HG03108 (cell line): ENCODE results near the gene UNC45A.

Source experiments
- ATAC-seq: cut with Tn5 transposase; IDR thresholded peaks from one replicate; pipeline ENCODE4 v1.9.1; 2021; ENCODE audit warnings: moderate library complexity; ENCODE audit not compliant: unreplicated experiment

UNC45A gene

GRCh38 chr15:90998737-90999136 lies 63.7 kb downstream of the UNC45A start:
- no peak for ATAC-seq

- ATAC-seq = no peak
Observed at GRCh38 chr15:91001209-91001608, 66.1 kb downstream of the UNC45A start.
